DMS153 treated with DMSO at 0.1 percent for 48 hours (cell line): ENCODE measurements around the gene E2F8.

Experiments
- DNase-seq: peaks from one replicate; lab custom pipeline; 2025; ENCODE audit not compliant: unreplicated experiment; lab: John Stamatoyannopoulos, UW

Gene E2F8

DNA sequence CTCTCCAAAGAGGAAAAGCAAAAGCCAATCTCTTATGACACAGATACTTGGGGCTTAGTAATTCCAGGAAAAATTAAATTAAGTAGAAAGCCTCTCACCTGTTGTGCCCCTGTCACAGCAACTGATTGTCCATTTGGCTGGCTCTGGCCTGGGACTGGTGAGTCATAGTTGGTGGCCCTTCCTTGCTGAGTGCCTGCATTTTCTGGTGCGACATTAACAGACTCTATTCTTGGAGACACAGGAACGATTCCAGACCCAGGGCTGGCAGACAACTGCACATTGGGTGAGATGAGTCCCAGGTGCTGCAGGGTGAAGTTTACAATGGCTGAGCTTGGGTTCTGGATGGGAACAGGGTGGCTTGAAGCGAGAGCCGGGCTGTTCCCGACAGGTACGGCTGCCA lies 15.6 kb downstream of the E2F8 start:
- DNase-seq: no peak

DNA sequence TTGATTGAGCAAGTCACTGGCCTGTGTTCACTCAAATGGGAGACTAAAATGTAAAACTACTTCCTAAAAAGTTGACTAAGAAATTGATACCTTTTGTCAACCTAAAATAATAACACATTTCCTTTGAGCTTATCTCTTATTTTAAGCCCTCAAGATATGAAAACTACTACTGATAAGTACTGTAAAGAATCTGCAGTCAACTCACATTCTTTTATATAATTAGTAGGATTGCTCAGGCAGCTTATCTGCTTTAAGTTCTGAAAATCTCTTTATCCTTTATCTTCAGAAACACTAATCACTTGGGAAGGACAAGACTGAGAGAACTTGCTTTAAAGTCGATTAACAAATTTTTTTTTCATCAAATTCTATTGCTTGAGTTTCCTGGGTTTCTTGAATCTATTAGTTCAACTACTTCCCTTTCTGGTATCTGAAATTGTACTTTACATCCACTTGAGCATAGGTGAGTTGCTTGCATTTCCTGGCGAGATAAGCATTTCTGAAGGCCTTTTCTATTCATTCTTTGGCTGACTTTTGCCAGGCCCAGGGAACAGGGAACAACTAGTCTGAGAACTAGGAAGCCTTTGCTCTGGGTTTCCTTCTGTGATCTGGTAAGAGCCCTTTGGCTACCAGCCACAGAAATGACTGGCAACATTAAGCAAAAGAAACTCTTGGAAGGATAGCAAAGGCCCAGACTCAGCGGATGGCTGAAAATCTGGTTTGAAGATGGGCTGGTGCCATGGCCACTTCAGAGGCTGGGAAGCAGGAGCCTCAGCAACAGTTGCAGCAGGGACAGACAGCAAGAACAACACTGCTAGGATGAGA lies 19.6 kb downstream of the E2F8 start:
- DNase-seq: no peak

DNA sequence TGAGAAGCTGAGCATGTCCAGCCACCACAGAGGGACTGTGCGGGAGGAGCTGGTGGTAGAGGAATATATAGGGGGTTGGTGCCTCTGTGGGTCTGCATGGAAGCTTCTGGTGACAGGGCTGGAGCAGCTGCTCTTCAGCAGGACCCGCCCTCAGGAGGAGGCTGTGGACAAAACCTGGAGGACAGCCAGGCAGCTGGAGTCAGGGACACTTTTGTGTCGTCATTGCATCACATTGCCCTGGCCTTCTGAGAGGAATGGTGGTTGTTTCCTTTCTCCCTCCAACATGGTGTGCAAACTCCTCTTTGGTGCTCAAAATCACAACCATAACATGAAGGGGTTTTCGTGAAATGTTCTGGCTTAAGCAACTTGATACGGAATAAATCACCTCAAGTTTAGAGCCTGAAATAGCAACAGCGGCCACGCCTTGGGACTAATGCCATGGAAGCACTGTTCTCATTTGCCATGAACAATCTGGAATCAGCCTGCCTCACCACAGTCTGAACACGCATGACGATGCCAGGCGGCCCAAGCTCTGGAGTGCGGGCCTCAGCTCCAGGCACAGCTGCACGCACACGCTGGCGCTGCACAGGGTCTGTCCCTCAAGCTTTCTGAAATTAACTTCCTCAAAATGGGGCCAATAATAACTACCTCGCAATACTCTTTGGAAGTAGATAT lies 21.8 kb downstream of the E2F8 start:
- no peak for DNase-seq

DNA sequence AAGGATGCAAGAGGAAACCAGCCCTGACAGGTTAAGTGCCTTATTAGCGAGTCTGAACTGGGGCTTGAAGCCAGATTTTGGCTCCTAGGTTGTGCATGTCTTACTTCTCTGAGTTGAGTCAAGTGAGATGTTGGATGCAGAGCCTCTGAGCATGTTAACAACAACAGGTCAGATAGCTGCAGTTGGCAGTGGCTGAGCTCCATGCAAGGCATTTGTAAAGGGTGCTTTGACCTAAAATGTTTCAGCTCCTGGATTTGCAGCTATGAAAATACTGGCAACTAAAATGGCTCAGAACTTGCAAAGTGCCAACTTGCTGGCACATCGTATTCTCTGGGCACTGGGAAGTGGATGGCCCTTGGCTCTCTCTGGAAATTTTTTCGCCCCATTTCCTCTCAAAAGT lies 22.5 kb downstream of the E2F8 start:
- no peak for DNase-seq

DNA sequence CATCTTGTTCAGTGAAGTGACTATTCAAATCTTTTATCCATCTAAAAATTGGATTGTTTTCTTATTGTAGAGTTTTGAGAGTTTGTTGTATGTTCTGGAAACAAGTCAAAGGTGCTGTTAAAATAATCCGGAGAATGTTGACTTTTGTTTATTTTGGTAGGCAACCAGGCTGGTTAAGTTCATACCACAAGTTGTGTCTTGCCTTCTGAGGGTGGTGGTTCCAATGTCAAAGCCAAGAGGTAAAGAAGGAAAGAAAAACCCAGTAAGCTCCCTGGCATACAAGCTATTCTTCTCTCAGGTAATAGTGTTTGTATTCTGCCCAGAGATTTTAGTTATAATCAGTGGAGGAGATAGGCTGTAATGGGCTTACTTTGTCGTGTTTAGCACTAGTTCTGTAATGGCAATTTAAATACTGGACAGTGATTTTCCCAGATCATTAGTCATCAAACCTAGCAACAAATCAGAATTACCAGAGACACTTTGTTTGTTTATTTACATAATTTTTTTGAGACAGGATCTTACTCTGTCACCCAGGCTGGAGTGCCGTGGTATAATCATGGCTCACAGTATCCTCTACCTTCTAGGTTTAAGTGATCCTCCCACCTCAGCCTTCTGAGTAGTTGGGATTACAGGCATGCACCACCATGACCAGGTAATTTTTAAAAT lies 23.9 kb downstream of the E2F8 start:
- DNase-seq: no peak

DNA sequence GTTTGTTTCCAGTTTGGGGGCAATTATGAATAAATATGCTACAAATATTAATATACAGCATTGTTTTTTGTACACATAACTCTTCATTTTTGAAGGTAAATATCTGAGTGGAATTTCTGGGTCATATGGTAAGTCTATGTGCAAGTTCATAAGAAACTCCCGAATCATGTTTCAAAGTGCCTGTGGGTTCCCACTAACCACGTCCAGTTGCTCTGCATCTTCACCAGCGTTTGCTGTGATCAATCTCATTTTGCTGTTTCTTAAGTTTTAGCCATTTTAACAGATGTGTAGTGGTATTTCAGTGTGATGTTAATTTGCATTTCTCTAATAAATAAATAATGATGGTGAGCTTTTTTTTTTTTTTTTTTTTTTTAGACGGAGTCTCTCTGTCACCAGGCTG lies 24.7 kb downstream of the E2F8 start:
- DNase-seq: no peak

DNA sequence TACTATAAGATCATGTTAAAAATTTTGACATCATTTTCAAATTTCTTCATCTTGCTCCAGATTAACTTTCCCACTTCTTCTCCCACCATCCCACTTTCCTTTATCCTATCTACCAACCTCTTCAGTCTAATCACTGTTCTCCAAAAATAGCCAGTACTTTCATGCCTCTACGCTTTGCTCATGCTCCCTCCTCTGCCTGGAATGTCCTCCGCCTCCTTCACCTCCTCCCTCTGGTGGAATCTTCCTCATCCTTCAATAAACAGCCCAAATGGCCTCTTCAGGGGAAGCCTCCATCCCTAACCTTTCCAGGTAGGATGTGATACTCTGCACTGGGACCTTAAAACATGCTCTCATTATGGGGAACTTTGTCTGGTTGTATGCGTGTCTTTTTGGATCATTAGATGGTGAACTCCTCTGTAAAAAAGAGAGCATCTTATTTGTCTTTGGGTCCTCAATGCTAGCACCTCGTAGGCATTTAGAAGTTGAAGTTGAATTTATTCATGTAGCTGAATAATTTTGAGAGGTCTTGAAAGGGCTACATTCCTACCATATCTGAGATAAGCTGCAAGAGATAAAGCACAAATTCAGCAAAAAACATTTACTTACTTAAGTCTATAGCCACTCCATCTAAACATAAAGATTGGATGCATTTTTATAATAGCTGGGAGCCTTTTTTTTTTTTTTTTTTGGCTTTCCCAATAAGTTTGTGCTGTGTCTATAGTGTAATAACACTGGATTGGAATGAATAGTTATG lies 31.0 kb downstream of the E2F8 start:
- DNase-seq: no peak

DNA sequence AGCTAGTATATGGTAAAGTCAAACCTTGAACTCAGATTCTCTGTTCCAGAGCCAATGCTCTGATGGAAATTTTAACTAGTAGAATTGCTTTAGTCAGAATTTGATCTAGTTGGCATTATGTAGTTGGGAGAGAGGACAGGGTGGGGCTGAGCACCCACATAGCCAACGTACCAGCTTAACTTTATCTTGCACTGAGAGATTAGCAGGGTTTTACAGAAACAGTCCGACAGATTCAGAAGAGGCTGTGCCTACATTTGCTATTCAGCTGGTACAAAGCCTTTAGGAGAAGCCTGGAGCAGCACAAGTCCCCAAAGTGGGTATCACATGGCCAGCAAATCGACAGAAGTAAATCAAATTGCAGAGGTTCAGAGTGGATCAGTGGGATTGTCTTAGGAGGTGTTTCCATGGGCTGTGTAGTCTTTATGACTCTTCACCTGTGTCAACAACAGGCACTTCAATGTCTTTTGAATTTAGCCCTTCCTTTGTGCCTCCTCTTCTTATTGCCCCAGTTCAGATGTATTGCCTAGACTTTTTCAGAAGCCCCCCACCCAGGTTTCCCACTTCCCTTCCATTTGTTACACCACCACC lies 31.7 kb downstream of the E2F8 start:
- no peak for DNase-seq

DNA sequence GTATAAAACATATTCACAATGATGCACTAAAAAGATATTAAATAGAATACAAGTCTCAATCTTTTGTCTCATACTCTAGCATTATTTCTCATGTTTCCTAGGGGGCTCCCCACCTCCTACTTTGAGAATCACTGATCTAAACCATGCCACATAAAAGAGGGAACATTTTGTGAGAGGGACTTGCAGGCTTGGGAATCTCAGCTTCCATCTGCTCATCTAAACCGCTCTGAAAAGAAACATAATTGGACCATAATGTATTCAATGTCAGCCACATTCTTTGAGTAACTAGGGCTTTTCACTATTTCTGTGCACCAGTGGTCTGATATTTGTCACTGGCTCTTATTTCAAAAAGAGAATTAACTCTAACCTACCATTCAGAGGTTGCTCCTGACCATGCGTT lies 32.6 kb downstream of the E2F8 start:
- DNase-seq: no peak

DNA sequence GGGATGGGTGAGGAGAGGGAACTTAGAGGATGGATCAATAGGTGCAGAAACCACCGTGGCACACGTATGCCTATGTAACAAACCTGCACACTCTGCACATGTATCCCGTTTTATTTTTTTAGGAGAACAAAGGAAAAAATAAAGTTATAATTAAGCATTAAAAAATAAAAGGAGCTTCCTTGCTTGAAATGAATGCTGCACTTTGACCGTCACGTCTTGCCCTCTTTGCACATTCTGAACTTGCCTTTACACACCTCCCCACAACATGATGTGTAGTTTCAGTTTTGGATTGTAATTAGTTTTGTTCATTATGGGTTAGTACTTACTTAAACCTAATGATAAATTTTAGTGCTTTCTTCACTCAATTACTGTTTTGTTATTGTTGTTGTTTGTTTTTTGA lies 35.9 kb downstream of the E2F8 start:
- DNase-seq: no peak

DNA sequence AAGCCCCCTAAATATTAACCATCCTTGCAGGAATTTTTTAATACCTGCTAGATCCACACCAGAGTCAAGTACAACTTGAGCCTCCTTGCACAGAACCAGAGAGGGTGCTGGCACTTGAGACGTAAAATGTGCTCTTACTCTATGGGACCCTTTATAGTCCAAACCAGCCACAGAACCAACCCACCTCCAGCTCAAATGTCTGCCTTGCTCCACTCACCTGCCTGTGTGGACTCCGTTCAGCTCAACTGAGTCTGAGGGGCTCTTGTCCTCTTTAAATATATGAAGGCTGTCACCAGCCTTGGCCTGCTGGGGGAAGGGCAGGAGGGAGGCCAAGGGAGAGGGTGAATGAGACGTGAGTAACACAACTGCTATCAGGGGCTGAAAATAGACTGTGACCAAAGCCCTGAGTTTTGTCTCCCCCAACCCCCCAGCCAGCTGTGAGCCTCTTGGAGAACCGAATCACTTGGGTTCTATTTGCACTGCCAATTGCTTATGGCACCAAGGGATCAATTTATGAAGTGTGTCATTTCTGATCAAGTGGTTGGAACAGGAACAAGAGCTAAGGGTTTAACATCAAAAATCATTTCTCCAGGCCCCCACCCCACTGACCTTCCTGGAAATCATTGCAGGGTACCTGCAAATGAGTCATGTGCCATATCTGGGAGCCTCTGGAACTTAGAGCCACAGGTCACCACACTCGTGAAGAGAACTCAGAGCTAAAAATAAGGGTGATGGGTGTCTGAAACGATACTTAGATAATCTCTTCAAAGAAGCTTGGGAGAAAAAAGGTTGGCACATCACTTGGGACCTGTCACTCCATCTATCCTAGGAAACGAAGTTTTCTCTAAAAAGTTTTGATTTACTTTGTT lies 38.8 kb downstream of the E2F8 start, which contains the start of gene CSRP3:
Gene CSRP3 (minus strand): TSS at position 247 of the 869 bp plus-strand sequence. CDS start 9,535 bp downstream, outside the sequence.
- no peak for DNase-seq

DNA sequence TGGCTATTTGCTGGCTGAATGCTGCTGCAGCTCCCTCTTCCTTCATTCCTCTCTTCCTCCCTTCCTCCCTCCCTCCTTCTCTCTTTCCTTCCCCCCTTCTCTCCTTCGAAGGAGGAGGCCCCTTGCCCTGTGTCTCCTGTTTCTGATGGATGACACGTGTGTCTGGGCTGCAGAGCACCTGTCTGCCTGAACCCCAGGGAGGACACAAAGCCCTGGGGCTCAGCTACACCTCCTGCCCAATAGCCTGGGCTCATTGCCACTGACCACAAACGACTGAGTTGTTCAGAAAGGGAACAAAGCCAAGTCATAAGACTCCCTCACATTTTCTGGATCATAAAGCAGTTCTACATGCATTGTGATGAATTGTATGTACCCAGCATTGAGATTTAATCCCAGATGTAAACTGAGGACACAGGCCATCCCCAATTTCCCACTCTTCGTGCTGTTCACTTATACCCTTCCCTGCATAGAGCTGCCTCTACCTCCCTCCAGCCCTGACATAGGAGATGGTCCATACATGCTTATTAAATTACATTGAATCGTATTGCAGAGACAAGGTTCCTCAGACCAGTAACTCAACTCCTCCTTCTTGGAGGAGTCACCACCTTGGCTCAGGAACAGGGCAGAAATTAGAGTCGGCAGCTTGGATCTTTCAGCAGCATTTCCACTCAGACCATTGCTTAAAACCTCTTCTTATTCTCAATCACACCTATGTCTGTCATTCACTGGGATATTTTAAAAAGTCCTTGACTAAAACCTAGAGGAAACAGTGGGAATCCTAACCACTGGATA lies 40.1 kb downstream of the E2F8 start:
- DNase-seq: no peak

DNA sequence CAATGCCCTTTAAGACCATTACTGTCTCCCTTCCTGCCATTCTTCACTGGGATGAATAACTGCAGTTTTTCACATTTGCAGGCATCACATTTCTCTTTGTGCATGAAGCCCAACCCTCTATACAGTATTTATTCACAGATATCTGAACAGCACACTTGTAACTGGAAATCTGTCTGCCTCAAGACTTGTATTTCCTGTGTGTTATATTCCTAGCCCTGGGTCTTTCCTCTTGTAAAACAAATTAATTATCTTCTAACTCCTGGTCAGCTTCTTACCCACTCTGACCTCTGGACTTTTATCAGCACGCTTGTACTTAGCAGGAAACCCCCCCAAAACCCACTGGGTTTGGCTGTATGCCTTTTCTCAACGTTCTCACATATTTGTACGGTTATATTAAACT lies 41.0 kb downstream of the E2F8 start:
- no peak for DNase-seq

DNA sequence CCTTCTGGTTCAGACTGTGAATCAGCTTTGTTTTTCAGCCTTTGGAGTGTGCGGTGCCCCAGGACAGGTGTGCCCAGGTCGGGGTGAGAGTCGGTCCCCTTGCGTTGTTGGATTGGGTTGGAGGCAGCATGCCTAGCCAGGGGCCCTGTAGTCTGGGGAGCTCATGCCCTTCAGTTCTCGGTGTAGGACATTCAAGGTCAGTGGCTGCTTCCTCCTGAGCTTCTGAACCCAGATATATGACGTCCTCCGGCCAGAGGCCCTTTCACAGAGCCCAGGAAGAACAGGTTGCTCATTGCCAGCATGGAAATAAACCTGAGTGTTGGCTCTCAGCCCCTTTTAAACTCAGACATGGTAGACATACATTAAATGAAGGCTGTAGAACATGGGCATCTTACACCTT lies 41.7 kb downstream of the E2F8 start:
- no peak for DNase-seq

DNA sequence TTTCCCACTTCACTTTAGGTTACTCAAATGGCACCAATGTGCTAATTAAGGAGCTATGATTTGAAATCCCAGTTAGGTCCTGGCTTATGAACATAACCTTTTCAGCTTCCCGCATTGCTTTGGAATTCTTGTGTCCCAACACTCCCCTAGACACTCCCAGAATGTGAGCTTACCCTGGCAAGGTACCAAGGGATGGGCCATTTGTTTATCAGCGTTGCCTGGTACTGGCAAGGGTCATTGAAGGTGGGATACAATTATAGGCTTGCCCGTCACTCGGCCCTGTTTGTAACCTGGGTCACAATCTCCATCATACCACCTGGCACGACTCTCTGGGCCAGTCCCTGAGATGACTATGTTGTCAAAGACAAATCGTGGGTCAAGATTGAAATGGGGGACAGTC lies 44.3 kb downstream of the E2F8 start:
- DNase-seq: no peak

DNA sequence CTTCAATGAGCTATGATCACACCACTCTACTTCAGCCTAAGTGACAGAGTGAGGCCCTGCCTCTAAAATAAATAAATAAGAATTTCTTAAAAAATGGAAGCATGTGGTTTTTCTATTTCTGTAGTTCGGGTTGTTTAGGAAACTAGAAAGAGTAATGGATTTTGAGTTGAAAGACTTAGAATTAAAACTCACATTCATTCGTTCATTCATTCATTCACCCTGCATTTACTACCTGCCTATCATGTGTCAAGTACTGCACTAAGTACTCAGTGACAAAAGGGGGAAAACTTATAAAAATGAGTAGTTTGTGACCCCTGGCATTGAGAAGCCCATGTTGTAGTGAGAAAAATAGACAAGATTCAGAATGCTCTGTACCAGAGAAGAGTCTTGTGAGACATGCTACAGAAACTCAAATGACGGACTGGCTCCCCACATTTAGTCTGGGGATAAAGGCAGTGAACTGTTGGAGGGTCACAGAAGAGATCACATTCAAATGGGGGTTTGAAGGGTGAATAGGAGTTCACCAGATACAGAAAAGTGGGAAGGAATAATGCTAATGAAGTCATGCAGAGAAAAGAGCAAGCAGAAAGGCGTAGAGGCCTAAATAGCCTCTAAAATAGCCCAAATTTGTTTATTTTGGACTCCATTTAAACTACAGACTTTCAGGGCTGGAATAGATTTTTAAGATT lies 46.0 kb downstream of the E2F8 start:
- DNase-seq: no peak

DNA sequence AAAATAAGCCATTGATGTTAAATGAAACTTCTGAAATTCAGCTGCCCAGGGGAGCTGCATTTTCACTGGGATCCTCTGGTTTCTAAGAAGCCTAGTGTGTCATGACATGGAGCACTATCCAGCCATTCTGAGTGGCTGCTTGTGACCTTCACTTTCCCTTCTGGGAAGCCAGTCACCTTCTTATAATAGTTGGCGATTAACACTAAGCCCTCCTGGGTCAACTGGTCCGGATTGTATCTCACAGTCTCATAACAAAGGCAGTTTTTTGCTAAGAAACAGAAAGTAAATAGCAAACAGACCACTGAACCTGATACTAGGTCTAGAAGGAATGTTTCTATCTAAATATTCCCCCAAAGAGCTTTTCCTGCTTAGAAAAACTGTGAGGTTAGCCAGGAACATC lies 46.8 kb downstream of the E2F8 start:
- no peak for DNase-seq

DNA sequence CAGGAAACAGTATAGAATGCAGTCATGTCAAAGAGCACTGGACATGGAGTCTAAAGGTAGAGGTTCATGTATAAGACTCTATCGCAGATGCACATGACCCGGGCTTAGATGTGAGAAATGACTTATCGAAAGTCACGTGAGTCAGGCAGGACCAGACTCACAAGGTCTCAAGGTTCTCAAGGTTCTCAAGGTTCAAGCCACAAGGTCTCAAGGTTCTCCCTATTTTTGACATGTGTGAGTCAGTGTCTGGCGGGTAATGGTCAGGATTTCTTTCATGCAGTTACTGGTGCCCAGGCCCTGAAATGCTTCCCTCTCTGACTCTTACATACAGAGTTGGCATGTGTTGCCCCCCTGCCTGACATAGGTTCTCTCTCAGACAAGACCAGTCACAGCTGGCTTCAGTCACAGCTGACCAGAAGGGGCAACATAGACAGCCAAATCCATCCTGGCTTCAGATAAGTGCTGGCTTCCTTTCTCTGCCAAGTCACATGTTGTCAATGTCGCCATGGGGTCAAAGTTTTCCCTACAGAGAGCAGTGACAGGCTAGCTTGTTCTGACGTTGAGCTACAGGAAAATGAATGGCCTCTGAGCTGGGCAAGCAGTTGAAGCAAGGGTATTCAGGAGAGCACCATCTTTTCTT lies 49.1 kb downstream of the E2F8 start:
- no peak for DNase-seq
